ENCODE results near the gene CUX1. TPM values are rescaled to one million over a fixed set of nuclear protein-coding genes. Genes with fewer than 3 reads are reported as not detected.

CUX1 gene
- total RNA-seq, 1 donor from 2014 or later, result 50.6 TPM

GRCh38 chr7:102292813-102293798 is 475.7 kb downstream of the CUX1 start:
- H3K9me3 Mint-ChIP-seq (ENCODE audit: unreplicated experiment), result no peaks in the 10 kb centered on the region
- DNase-seq (ENCODE audit: low read depth), result no peak
- Histone ChIP-seq H3K27me3 (ENCODE audit: insufficient read depth, low read length) (peaks cover 8% of the 10 kb centered on the region), H3K36me3 (ENCODE audit: insufficient read depth, low read length) (no peaks in the 10 kb centered on the region), H3K4me3 (ENCODE audit: insufficient read depth, low read depth, low read length) (no peak overlapping the region), H4K20me1 (ENCODE audit: insufficient read depth, low read length) (peaks cover 16% of the 10 kb centered on the region), H3K4me1 (ENCODE audit: insufficient read depth, low read length) (peaks cover 13% of the 10 kb centered on the region), H2AFZ (ENCODE audit: low read depth, low read length) (no peak overlapping the region), H3K9me3 (ENCODE audit: insufficient read depth, low read depth, low read length) (no peaks in the 10 kb centered on the region), H3K27ac (ENCODE audit: low read depth, low read length) (no peak overlapping the region), H3K9ac (ENCODE audit: low read length) (no peak overlapping the region), H3K79me2 (ENCODE audit: insufficient read depth, low read length) (no peaks in the 10 kb centered on the region), H3K4me2 (ENCODE audit: low read length) (peak overlapping the region; percentile 5)
- H3K27me3 Mint-ChIP-seq (ENCODE audit: low read depth, unreplicated experiment), result peaks cover 28% of the 10 kb centered on the region
- no peak for FAIRE-seq
- no peak overlapping the region for H3K4me3 Mint-ChIP-seq (ENCODE audit: unreplicated experiment)
- H3K4me1 Mint-ChIP-seq (ENCODE audit: low read depth, unreplicated experiment), result peaks cover 6% of the 10 kb centered on the region
- TF ChIP-seq CTCF (IDR thresholded peaks at IDR 0.05; ENCODE audit: insufficient read depth, low read depth, low read length), result no peak
- no peak for TF ChIP-seq EZH2 (IDR thresholded peaks at IDR 0.05; ENCODE audit: insufficient read depth, low read length)
- peak overlapping the region; percentile 34 for H3K27ac Mint-ChIP-seq (ENCODE audit: unreplicated experiment)
- H3K36me3 Mint-ChIP-seq (ENCODE audit: low read depth, unreplicated experiment), result peaks cover 3% of the 10 kb centered on the region

- Histone ChIP-seq H3K4me1 (ENCODE audit: insufficient read depth, low read length) (peaks cover 7% of the 10 kb centered on the region), H3K79me2 (ENCODE audit: insufficient read depth, low read length) (no peaks in the 10 kb centered on the region), H3K36me3 (ENCODE audit: insufficient read depth, low read length) (no peaks in the 10 kb centered on the region), H3K27me3 (ENCODE audit: insufficient read depth, low read length) (peaks cover 9% of the 10 kb centered on the region), H3K4me3 (ENCODE audit: insufficient read depth, low read depth, low read length) (no peak overlapping the region), H4K20me1 (ENCODE audit: insufficient read depth, low read length) (peaks cover under 1% of the 10 kb centered on the region), H3K9me3 (ENCODE audit: insufficient read depth, low read depth, low read length) (no peaks in the 10 kb centered on the region), H3K4me2 (ENCODE audit: low read length) (no peak overlapping the region), H2AFZ (ENCODE audit: low read depth, low read length) (no peak overlapping the region), H3K9ac (ENCODE audit: low read length) (no peak overlapping the region), H3K27ac (ENCODE audit: low read depth, low read length) (no peak overlapping the region)
- FAIRE-seq (no peak), DNase-seq (ENCODE audit: low read depth) (no peak)
- Mint-ChIP-seq H3K9me3 (ENCODE audit: unreplicated experiment) (no peaks in the 10 kb centered on the region), H3K36me3 (ENCODE audit: low read depth, unreplicated experiment) (peaks cover 3% of the 10 kb centered on the region), H3K4me3 (ENCODE audit: unreplicated experiment) (no peak overlapping the region), H3K4me1 (ENCODE audit: low read depth, unreplicated experiment) (peaks cover 6% of the 10 kb centered on the region), H3K27ac (ENCODE audit: unreplicated experiment) (no peak overlapping the region), H3K27me3 (ENCODE audit: low read depth, unreplicated experiment) (peaks cover 28% of the 10 kb centered on the region)
- TF ChIP-seq EZH2 (IDR thresholded peaks at IDR 0.05; ENCODE audit: insufficient read depth, low read length), result no peak
- no peak for TF ChIP-seq CTCF (IDR thresholded peaks at IDR 0.05; ENCODE audit: insufficient read depth, low read depth, low read length)
These were observed 477.2 kb downstream of the CUX1 start for GRCh38 chr7:102294589-102294988.

All from astrocyte (in vitro differentiated cells and primary cell).